ENCODE data around the gene CYBC1.

Gene CYBC1

GRCh38 chr17:82439194-82439828 is 11.2 kb downstream of the CYBC1 start:
- Mint-ChIP-seq H3K4me3 (no peak overlapping the region), H3K27me3 (no peaks in the 10 kb centered on the region), H3K36me3 (peaks cover 4% of the 10 kb centered on the region), H3K4me1 (peaks cover 26% of the 10 kb centered on the region), H3K27ac (no peak overlapping the region), H3K9me3 (no peaks in the 10 kb centered on the region)
- DNase-seq (ENCODE audit: low spot score in 2 of 2): no peak
- ATAC-seq (ENCODE audit: low read depth): no peak

GRCh38 chr17:82438401-82439193 is 12.0 kb downstream of the CYBC1 start:
- H3K4me1 Mint-ChIP-seq: peaks cover 29% of the 10 kb centered on the region
- DNase-seq (ENCODE audit: low spot score in 2 of 2) (no peak), ATAC-seq (ENCODE audit: low read depth) (no peak)
- H3K27me3 Mint-ChIP-seq: no peaks in the 10 kb centered on the region
- no peak overlapping the region for H3K27ac Mint-ChIP-seq
- H3K9me3 Mint-ChIP-seq: no peaks in the 10 kb centered on the region
- H3K36me3 Mint-ChIP-seq: peaks cover 5% of the 10 kb centered on the region
- no peak overlapping the region for H3K4me3 Mint-ChIP-seq

DNA sequence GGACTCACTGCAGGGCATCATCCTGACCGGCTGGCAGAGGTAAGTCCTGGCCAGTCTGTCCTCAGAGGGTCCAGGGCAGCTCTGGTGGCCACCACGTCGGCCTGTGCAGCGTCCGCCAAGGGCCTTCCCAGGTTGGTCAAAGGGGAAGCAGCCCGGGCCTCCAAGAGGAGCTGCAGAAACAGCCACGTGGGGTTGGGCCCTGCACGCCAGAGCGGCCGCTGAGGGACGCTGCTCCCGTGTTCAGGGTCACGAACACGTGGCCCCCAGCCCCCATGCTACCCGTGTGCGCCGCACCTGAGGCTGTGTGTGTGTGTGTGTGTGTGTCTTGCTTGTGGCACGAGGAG is 13.3 kb downstream of the CYBC1 start:
- H3K4me3 Mint-ChIP-seq: no peak overlapping the region
- H3K36me3 Mint-ChIP-seq: peaks cover 1% of the 10 kb centered on the region
- DNase-seq (ENCODE audit: low spot score in 2 of 2): no peak
- no peaks in the 10 kb centered on the region for H3K9me3 Mint-ChIP-seq
- peaks cover 26% of the 10 kb centered on the region for H3K4me1 Mint-ChIP-seq
- no peaks in the 10 kb centered on the region for H3K27me3 Mint-ChIP-seq
- no peak overlapping the region for H3K27ac Mint-ChIP-seq
- no peak for ATAC-seq (ENCODE audit: low read depth)

- Mint-ChIP-seq H3K27ac (no peak overlapping the region), H3K36me3 (peaks cover 1% of the 10 kb centered on the region), H3K4me1 (peaks cover 26% of the 10 kb centered on the region), H3K9me3 (no peaks in the 10 kb centered on the region), H3K27me3 (no peaks in the 10 kb centered on the region), H3K4me3 (no peak overlapping the region)
- ATAC-seq (ENCODE audit: low read depth) (no peak), DNase-seq (ENCODE audit: low spot score in 2 of 2) (no peak)
These were observed 13.8 kb downstream of the CYBC1 start for GRCh38 chr17:82436601-82437324.

DNA sequence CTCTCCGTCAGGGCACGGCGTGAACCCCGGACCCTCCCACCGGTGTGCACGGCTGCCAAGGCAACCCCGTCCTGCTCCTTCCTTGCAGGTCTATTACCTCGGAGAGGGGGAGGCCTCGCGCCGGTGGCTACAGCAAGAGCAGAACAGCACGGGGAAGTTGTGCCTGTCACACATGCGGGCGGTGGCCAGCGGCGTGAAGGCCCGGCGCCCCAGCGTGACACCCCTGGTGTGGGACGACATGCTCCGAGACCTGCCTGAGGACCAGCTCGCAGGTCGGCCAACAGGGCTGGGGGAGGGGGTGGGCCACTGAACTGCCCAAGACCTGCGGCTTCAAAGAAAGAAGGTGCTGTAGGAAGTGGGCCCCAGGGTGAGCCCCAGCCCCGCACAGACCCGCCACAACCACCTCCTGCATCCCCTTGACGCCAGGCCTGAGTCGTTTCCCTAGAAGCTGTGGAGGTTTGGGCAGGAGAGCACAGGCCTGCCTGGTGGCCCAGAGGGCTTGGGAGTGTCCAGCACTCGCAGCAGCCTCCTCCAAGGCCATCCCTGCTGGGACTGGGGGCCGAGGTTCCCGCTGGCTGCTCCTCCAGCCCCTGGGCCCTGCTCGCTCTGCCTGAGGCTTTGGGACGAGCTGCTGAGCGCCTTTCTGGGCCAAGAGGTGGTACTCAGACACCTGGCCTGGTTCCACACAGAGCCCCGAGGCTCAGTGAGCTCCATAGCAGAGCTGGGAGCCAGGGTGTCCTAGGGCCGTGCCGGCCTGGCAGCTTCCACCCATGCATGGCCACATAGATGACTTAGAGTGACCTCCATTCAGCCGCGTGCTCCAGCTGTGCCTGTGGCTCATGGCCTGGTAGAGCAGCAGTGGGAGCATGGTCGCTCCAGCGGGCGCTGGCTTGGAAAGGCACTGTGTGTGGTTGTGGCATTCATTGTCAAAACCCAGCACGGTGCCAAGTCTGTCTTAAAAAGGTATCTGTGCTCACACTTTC is 14.7 kb downstream of the CYBC1 start:
- no peaks in the 10 kb centered on the region for H3K27me3 Mint-ChIP-seq
- ATAC-seq (ENCODE audit: low read depth): no peak
- peaks cover 17% of the 10 kb centered on the region for H3K4me1 Mint-ChIP-seq
- no peaks in the 10 kb centered on the region for H3K9me3 Mint-ChIP-seq
- no peak overlapping the region for H3K4me3 Mint-ChIP-seq
- DNase-seq (ENCODE audit: low spot score in 2 of 2): no peak
- H3K36me3 Mint-ChIP-seq: peaks cover 1% of the 10 kb centered on the region
- no peak overlapping the region for H3K27ac Mint-ChIP-seq

DNA sequence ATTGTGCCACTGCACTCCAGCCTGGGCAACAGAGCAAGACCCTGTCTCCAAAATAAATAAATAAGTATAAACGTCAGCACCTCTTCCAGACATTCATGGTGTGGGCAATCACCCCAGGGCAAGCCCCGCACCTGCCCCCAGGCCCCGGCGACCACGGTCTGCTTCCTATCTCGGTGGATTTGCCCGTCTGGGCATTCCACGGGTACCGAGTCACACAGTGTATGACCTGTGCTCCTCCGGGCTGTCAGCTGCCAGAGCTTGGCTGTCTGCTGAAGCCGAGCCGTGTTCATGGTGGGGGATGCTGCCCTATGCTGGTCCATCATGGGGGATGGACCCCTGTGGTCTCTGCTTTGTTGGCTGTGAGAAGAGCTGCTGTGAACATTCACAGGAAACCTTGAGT is 15.4 kb downstream of the CYBC1 start:
- Mint-ChIP-seq H3K27me3 (no peaks in the 10 kb centered on the region), H3K9me3 (no peaks in the 10 kb centered on the region), H3K4me3 (no peak overlapping the region), H3K4me1 (peaks cover 11% of the 10 kb centered on the region), H3K27ac (no peak overlapping the region), H3K36me3 (peaks cover 3% of the 10 kb centered on the region)
- no peak for DNase-seq (ENCODE audit: low spot score in 2 of 2)
- ATAC-seq (ENCODE audit: low read depth): no peak

DNA sequence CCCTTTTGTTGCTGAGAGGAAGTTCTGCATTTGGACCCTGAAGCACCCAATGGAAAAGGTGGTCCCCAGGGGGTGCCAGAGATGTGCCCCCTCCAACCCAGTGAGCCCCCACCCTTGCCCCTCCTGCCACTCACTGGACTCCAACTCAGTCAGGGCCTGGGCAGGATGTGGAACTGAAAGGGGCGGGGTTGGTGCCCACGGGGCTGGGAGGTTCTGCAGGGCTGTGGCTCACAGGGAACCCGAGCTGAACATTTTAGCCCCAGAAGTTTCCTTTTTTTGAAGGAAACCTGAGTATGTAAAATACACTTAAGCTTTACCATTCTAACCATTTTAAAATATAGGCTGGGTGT is 16.4 kb downstream of the CYBC1 start:
- peak; percentile 89 for ATAC-seq (ENCODE audit: low read depth)
- peak in 1 of 2 donors; percentile 31 for DNase-seq (ENCODE audit: low spot score in 2 of 2)
- Mint-ChIP-seq H3K27ac (no peak overlapping the region), H3K27me3 (no peaks in the 10 kb centered on the region), H3K36me3 (peaks cover 11% of the 10 kb centered on the region), H3K4me3 (peak overlapping the region; percentile 75), H3K4me1 (peaks cover 18% of the 10 kb centered on the region), H3K9me3 (no peaks in the 10 kb centered on the region)

GRCh38 chr17:82433560-82434215 is 16.9 kb downstream of the CYBC1 start:
- peak overlapping the region; percentile 21 for H3K4me3 Mint-ChIP-seq
- ATAC-seq (ENCODE audit: low read depth): no peak

DNA sequence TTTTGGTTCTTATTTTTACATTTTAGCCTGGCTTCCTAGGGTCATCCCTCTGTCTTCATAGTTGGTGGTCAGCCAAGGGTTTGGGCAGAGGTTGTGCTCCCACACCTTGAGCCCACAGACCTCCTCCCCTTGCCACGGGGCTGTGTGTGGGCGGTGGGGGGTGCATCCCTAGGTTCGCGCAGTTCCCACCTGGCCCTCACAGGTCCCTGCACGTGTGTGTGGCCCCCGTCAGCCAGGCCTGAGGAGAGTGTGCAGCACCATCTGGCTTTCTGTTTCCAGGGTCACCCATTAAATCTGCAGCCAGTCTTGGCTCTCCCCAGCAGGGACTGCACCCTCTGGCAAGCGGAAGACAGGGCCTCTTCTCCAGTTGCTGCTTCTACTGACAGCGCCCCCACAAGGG is 18.5 kb downstream of the CYBC1 start:
- Mint-ChIP-seq H3K27me3 (no peaks in the 10 kb centered on the region), H3K4me1 (peaks cover 21% of the 10 kb centered on the region), H3K36me3 (peaks cover 13% of the 10 kb centered on the region), H3K9me3 (no peaks in the 10 kb centered on the region), H3K27ac (no peak overlapping the region), H3K4me3 (no peak overlapping the region)
- ATAC-seq (ENCODE audit: low read depth) (no peak), DNase-seq (ENCODE audit: low spot score in 2 of 2) (no peak)

More at GRCh38 chr17:82433560-82434215, 16.9 kb downstream of the CYBC1 start:
- no peak for DNase-seq (ENCODE audit: low spot score in 2 of 2)
- H3K9me3 Mint-ChIP-seq: no peaks in the 10 kb centered on the region
- H3K36me3 Mint-ChIP-seq: peaks cover 11% of the 10 kb centered on the region
- no peak overlapping the region for H3K27ac Mint-ChIP-seq
- H3K4me1 Mint-ChIP-seq: peaks cover 19% of the 10 kb centered on the region
- H3K27me3 Mint-ChIP-seq: no peaks in the 10 kb centered on the region

DNA sequence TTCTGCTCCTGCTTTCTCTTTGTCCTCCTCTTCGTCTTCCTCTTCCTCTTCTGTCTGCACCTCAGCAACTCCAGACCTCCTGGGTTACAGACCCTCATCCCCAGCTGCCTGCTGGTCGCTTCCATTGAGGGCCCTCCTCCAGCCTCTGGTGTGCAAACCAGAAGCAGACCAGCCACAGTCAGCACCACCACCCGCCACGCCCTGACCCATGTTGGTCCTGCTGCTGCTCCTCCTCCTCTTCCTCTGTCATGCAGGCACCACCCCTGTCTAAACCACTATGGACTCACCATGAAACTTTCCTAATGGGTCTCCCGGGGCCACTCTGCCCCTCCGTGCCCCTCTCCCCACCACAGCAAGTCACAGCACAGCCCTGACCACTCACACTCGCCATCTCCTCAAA is 20.7 kb downstream of the CYBC1 start:
- no peaks in the 10 kb centered on the region for H3K9me3 Mint-ChIP-seq
- no peak for DNase-seq (ENCODE audit: low spot score in 2 of 2)
- H3K4me3 Mint-ChIP-seq: peak overlapping the region; percentile 91
- peak; percentile 32 for ATAC-seq (ENCODE audit: low read depth)
- peaks cover 21% of the 10 kb centered on the region for H3K36me3 Mint-ChIP-seq
- H3K27ac Mint-ChIP-seq: peak overlapping the region; percentile 91
- no peaks in the 10 kb centered on the region for H3K27me3 Mint-ChIP-seq
- peaks cover 22% of the 10 kb centered on the region for H3K4me1 Mint-ChIP-seq

- H3K36me3 Mint-ChIP-seq: peaks cover 22% of the 10 kb centered on the region
- H3K4me3 Mint-ChIP-seq: peak overlapping the region; percentile 91
- H3K27me3 Mint-ChIP-seq: no peaks in the 10 kb centered on the region
- no peak for DNase-seq (ENCODE audit: low spot score in 2 of 2)
- H3K4me1 Mint-ChIP-seq: peaks cover 21% of the 10 kb centered on the region
- H3K27ac Mint-ChIP-seq: no peak overlapping the region
- H3K9me3 Mint-ChIP-seq: no peaks in the 10 kb centered on the region
- no peak for ATAC-seq (ENCODE audit: low read depth)
These were observed 22.0 kb downstream of the CYBC1 start for GRCh38 chr17:82428546-82428945.

DNA sequence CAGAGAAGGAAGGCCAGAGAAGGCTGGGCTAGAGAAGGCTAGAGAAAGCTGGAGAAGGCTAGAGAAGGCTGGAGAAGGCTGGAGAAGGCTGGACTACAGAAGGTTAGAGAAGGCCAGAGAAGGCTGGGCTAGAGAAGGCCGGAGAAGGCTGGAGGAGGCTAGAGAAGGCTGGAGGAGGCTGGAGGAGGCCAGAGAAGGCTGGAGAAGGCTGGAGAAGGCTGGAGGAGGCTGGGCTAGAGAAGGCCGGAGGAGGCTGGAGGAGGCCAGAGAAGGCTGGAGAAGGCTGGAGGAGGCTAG is 25.7 kb downstream of the CYBC1 start:
- Mint-ChIP-seq H3K4me1 (peaks cover 19% of the 10 kb centered on the region), H3K4me3 (no peak overlapping the region), H3K27me3 (no peaks in the 10 kb centered on the region), H3K36me3 (peaks cover 41% of the 10 kb centered on the region), H3K27ac (no peak overlapping the region), H3K9me3 (peaks cover 2% of the 10 kb centered on the region)
- DNase-seq (ENCODE audit: low spot score in 2 of 2) (no peak), ATAC-seq (ENCODE audit: low read depth) (no peak)

All from memory B cell (primary cell).